Neural progenitor cell (in vitro differentiated cells): Measurements from ENCODE around the gene ANO4. TPM values are rescaled to one million over a fixed set of nuclear protein-coding genes. Genes with fewer than 3 reads are reported as not detected.

ENCODE experiments used
- DNase-seq: peaks from one replicate; pipeline ENCODE4 v3.0.0-alpha.2; 2016; ENCODE audit warnings: low spot score
- H2AFZ ChIP-seq: fragments of 200-600 bp; sonication (generic); replicated peaks from 2 replicates; pipeline ENCODE4 v1.6.1; 2016; ENCODE audit warnings: antibody characterized with exemption
- H3F3A ChIP-seq: fragments of 200-600 bp; sonication (generic); 2 replicates; pipeline ENCODE4 v1.6.1; 2016; ENCODE audit warnings: antibody characterized with exemption, low read depth
- H3K27ac ChIP-seq: fragments of 200-600 bp; sonication (generic); 2 replicates; pipeline ENCODE4 v1.5.1; 2016; ENCODE audit warnings: mild to moderate bottlenecking
- H3K27me3 ChIP-seq: fragments of 200-600 bp; sonication (generic); 2 replicates; pipeline ENCODE4 v1.6.1; 2016; ENCODE audit warnings: mild to moderate bottlenecking, moderate library complexity
- H3K36me3 ChIP-seq: fragments of 200-600 bp; sonication (generic); 2 replicates; pipeline ENCODE4 v1.5.1; 2016
- H3K4me1 ChIP-seq: fragments of 200-600 bp; sonication (generic); 2 replicates; pipeline ENCODE4 v1.6.1; 2016; ENCODE audit warnings: mixed run types
- H3K4me2 ChIP-seq: fragments of 200-600 bp; sonication (generic); 2 replicates; pipeline ENCODE4 v1.6.1; 2016
- H3K4me3 ChIP-seq: fragments of 200-600 bp; sonication (generic); 2 replicates; pipeline ENCODE4 v1.5.1; 2016
- H3K79me2 ChIP-seq: fragments of 200-600 bp; sonication (generic); 2 replicates; pipeline ENCODE4 v1.6.1; 2016; ENCODE audit warnings: low read depth
- H3K9ac ChIP-seq: fragments of 200-600 bp; sonication (generic); 2 replicates; pipeline ENCODE4 v1.6.1; 2016
- H3K9me3 ChIP-seq: fragments of 200-600 bp; sonication (generic); 2 replicates; pipeline ENCODE4 v1.5.1; 2016; ENCODE audit warnings: low read depth
- H4K20me1 ChIP-seq: fragments of 200-600 bp; sonication (generic); 2 replicates; pipeline ENCODE4 v1.6.1; 2016; ENCODE audit warnings: low read depth
- H3K27ac Mint-ChIP-seq: 3 replicates; pipeline ENCODE4 v1.8.0; 2021; ENCODE audit warnings: mixed read lengths
- H3K27me3 Mint-ChIP-seq: 2 replicates; pipeline ENCODE4 v1.8.0; 2022; ENCODE audit warnings: low read depth, mild to moderate bottlenecking, inconsistent platforms, moderate library complexity, mixed read lengths; ENCODE audit not compliant: insufficient read depth
- H3K36me3 Mint-ChIP-seq: 3 replicates; pipeline ENCODE4 v1.8.0; 2021; ENCODE audit warnings: mixed read lengths
- H3K4me1 Mint-ChIP-seq: 3 replicates; pipeline ENCODE4 v1.8.0; 2021; ENCODE audit warnings: mixed read lengths
- H3K4me3 Mint-ChIP-seq: 3 replicates; pipeline ENCODE4 v1.8.0; 2021; ENCODE audit warnings: mild to moderate bottlenecking, moderate library complexity, mixed read lengths
- H3K9me3 Mint-ChIP-seq: 3 replicates; pipeline ENCODE4 v1.8.0; 2020; ENCODE audit warnings: mixed read lengths
- CTCF ChIP-seq: fragments of 200-600 bp; sonication (generic); IDR thresholded peaks from 2 replicates; pipeline ENCODE4 v1.5.1; 2017; ENCODE audit warnings: antibody characterized with exemption, mild to moderate bottlenecking
- EZH2 ChIP-seq: fragments of 200-600 bp; sonication (generic); IDR thresholded peaks from 2 replicates; pipeline ENCODE4 v1.6.1; 2017; ENCODE audit warnings: antibody characterized with exemption, mild to moderate bottlenecking, moderate library complexity
- EZH2phosphoT487 ChIP-seq: fragments of 200-600 bp; sonication (generic); IDR thresholded peaks from 2 replicates; pipeline ENCODE4 v1.6.1; 2017; ENCODE audit warnings: antibody characterized with exemption
- total RNA-seq: library from RNA; depleted of rRNA; stranded (reverse); fragments of >200 nt; gene quantifications from 2 replicates; pipeline ENCODE4 v1.2.3, GENCODE V29; 2015; ENCODE audit warnings: low replicate concordance

ANO4 gene
- total RNA-seq, 1 donor from 2014 or later, result not detected

GRCh38 chr12:100859063-100859627 lies 64.6 kb downstream of the ANO4 start:
- Histone ChIP-seq H3K4me1 (no peaks in the 10 kb centered on the region), H3K4me2 (no peak overlapping the region), H3K9me3 (no peaks in the 10 kb centered on the region), H4K20me1 (no peaks in the 10 kb centered on the region), H3K4me3 (no peak overlapping the region), H3K9ac (no peak overlapping the region), H2AFZ (no peak overlapping the region), H3K36me3 (no peaks in the 10 kb centered on the region), H3K27ac (no peak overlapping the region), H3K79me2 (no peaks in the 10 kb centered on the region), H3F3A (no peaks in the 10 kb centered on the region), H3K27me3 (no peaks in the 10 kb centered on the region)
- Mint-ChIP-seq H3K4me1 (peaks cover 10% of the 10 kb centered on the region), H3K9me3 (no peaks in the 10 kb centered on the region), H3K36me3 (no peaks in the 10 kb centered on the region), H3K4me3 (no peak overlapping the region), H3K27me3 (no peaks in the 10 kb centered on the region), H3K27ac (no peak overlapping the region)
- no peak for TF ChIP-seq CTCF
- no peak for TF ChIP-seq EZH2phosphoT487
- TF ChIP-seq EZH2, result no peak
- no peak for DNase-seq

GRCh38 chr12:100860611-100861010 lies 66.0 kb downstream of the ANO4 start:
- H3K4me3 ChIP-seq, result no peak overlapping the region
- H3K4me1 Mint-ChIP-seq, result peaks cover 10% of the 10 kb centered on the region

DNA sequence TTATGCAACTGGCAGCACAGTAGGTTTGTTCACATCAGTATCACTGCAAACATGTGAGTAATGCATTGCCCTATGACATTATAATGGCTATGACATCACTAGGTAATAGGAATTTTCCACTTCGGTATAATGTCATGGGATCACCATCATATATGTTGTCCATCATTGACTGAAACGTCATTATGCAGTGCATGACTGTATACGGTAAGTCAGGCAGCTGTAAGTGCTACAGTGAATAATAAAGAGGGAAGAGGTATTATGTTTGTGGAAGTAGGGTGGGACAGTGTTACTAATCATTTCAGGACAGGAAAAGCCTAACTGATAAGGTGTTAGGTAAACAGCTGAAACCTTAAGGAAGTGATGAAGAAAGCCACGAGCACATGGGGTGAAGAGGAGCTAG lies 68.1 kb downstream of the ANO4 start:
- Histone ChIP-seq H3K9me3 (no peaks in the 10 kb centered on the region), H3K27ac (no peak overlapping the region), H3K4me1 (no peaks in the 10 kb centered on the region), H4K20me1 (no peaks in the 10 kb centered on the region), H3K4me3 (no peak overlapping the region), H3K9ac (no peak overlapping the region), H3K27me3 (no peaks in the 10 kb centered on the region), H3K4me2 (no peak overlapping the region), H3F3A (no peaks in the 10 kb centered on the region), H3K36me3 (no peaks in the 10 kb centered on the region), H2AFZ (no peak overlapping the region), H3K79me2 (no peaks in the 10 kb centered on the region)
- Mint-ChIP-seq H3K27ac (no peak overlapping the region), H3K4me3 (no peak overlapping the region), H3K36me3 (no peaks in the 10 kb centered on the region), H3K4me1 (peaks cover under 1% of the 10 kb centered on the region), H3K9me3 (no peaks in the 10 kb centered on the region), H3K27me3 (no peaks in the 10 kb centered on the region)
- TF ChIP-seq EZH2, result no peak
- TF ChIP-seq CTCF, result no peak
- TF ChIP-seq EZH2phosphoT487, result no peak
- DNase-seq, result no peak

More at GRCh38 chr12:100860611-100861010, 66.0 kb downstream of the ANO4 start:
- H3K9ac ChIP-seq, result no peak overlapping the region
- no peaks in the 10 kb centered on the region for H3K9me3 Mint-ChIP-seq
- no peaks in the 10 kb centered on the region for H3K27me3 ChIP-seq
- H3K27me3 Mint-ChIP-seq, result no peaks in the 10 kb centered on the region
- no peak for TF ChIP-seq EZH2phosphoT487
- TF ChIP-seq CTCF, result no peak
- TF ChIP-seq EZH2, result no peak
- no peak for DNase-seq
- H3K27ac ChIP-seq, result no peak overlapping the region
- no peak overlapping the region for H2AFZ ChIP-seq
- no peak overlapping the region for H3K27ac Mint-ChIP-seq
- H3F3A ChIP-seq, result no peaks in the 10 kb centered on the region
- H4K20me1 ChIP-seq, result no peaks in the 10 kb centered on the region
- H3K36me3 ChIP-seq, result no peaks in the 10 kb centered on the region
- no peak overlapping the region for H3K4me3 Mint-ChIP-seq
- H3K9me3 ChIP-seq, result no peaks in the 10 kb centered on the region
- no peaks in the 10 kb centered on the region for H3K79me2 ChIP-seq
- no peaks in the 10 kb centered on the region for H3K36me3 Mint-ChIP-seq
- H3K4me2 ChIP-seq, result no peak overlapping the region
- H3K4me1 ChIP-seq, result no peaks in the 10 kb centered on the region
